ENCODE results near the gene BHMT2. TPM values are rescaled to one million over a fixed set of nuclear protein-coding genes. Genes with fewer than 3 reads are reported as not detected.

BHMT2 gene
- total RNA-seq: 7.9 TPM
- long read RNA-seq, transcript BHMT2-201 (8 exons, 2,050 nt): major isoform, 15 of 17 reads
- long read RNA-seq, partial matches to known transcripts: 2 of 17 reads
- long read RNA-seq, other reads (novel, unspliced or antisense): 0 of 17 reads

DNA sequence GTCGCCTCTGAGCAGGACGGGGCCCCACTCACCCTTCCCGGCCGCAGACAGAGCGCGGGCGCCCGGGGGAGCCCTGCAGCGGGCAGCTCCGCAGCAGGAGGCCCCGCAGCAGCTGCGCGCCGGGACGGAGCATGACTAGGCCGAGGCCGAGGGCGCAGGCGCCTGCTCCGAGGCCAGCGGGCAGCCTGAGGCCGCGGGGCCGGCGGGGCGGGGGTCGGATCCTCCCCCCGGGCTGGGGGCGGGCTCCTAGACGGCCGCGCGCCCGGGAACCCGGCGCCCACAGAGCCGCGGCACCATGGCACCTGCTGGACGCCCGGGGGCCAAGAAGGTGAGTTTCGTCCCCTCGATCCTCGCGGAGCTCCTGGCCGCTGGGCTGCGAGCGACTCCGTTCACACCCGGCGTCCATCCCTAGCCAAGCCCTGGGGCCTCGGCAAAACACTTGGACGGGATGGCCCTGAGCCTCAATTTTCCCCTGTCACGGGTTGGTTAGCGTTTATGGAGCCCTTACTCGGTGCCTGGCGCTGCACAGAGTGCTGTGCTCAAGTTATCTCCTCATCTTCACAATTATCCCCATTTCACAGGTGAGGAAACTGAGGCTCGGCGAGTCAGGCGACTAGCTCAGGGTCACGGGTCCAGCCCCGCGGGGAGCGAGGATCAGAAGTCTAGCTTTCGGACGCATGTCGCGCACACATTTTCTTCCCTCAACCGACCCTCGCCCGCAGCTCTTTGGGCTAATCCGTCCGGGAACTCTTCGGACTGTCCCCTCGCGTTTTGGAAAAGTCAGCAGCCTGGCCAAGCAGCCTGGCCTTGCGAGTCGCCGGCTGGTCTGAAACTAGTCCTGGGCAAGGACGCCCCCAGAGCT lies at the start of gene BHMT2, which contains the start of gene DMGDH:
Gene BHMT2 (plus strand): TSS at position 280 of the 862 bp plus-strand sequence. CDS start 16 bp downstream, at position 296.
Gene DMGDH (minus strand): TSS at position 187 of the 862 bp plus-strand sequence. CDS start 54 bp downstream, at position 133.
- Histone ChIP-seq H3K27ac (replicated peaks) (peak within 1 kb of the TSS; percentile 37), H3K27me3 (ENCODE audit: low read depth) (peaks cover 23% of the 10 kb centered on the region), H3K4me3 (peak within 1 kb of the TSS; percentile 65), H3K36me3 (no peaks in the 10 kb centered on the region), H3K4me1 (peaks cover 7% of the 10 kb centered on the region), H3K9me3 (replicated peaks) (peaks cover 12% of the 10 kb centered on the region)
- intact Hi-C loops (cut with micrococcal nuclease): no loop called here
- TF ChIP-seq, protein P1, sequence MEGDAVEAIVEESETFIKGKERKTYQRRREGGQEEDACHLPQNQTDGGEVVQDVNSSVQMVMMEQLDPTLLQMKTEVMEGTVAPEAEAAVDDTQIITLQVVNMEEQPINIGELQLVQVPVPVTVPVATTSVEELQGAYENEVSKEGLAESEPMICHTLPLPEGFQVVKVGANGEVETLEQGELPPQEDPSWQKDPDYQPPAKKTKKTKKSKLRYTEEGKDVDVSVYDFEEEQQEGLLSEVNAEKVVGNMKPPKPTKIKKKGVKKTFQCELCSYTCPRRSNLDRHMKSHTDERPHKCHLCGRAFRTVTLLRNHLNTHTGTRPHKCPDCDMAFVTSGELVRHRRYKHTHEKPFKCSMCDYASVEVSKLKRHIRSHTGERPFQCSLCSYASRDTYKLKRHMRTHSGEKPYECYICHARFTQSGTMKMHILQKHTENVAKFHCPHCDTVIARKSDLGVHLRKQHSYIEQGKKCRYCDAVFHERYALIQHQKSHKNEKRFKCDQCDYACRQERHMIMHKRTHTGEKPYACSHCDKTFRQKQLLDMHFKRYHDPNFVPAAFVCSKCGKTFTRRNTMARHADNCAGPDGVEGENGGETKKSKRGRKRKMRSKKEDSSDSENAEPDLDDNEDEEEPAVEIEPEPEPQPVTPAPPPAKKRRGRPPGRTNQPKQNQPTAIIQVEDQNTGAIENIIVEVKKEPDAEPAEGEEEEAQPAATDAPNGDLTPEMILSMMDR (IDR thresholded peaks at IDR 0.05; ENCODE audit: borderline replicate concordance): no peak
- peak; percentile 34 for DNase-seq

DNA sequence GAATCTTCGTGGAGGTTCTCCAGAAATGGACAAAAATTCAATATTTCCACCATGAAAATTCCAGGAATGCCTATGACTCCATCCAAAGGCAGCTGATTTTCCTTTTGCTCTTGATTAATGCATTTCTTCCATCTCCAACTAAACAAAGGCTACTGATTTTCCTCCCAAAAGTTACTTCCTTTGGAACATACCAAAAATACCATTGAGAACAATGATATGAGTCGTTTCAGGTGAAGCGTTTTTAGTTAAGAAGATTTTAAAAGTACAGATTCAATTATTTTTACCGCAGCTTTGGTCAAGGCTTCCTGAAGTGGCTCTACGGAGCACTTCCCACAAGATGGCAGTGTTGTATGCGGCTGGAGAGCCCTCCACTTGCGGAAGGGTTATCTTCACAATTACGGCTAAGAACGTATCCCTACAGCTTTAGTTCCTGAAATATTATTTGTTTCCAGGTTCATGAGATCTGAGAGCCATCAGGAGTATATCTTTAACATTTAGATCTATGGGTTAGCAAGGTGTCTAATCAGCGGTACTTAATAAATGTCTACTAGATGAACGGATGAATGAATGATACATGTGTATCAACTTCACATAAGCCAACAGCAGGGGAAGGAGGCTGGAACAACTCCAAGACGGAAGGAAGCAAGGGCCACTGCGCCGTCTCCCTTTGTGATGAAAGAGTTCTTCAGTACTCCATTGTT lies 48.6 kb upstream of the BHMT2 start:
- Histone ChIP-seq H3K9me3 (replicated peaks) (no peaks in the 10 kb centered on the region), H3K4me1 (peaks cover 11% of the 10 kb centered on the region), H3K36me3 (no peaks in the 10 kb centered on the region), H3K4me3 (peak overlapping the region; percentile 34), H3K27ac (replicated peaks) (no peak overlapping the region), H3K27me3 (ENCODE audit: low read depth) (peaks cover 6% of the 10 kb centered on the region)
- intact Hi-C loops (cut with micrococcal nuclease): loop anchor here (5.0 to 10.0 kb wide), 2 partner anchors 111 to 444 kb away; no protein-coding TSS in a partner anchor
- TF ChIP-seq, protein P1 (IDR thresholded peaks at IDR 0.05; ENCODE audit: borderline replicate concordance): peak; percentile 86
- DNase-seq: peak; percentile 29

DNA sequence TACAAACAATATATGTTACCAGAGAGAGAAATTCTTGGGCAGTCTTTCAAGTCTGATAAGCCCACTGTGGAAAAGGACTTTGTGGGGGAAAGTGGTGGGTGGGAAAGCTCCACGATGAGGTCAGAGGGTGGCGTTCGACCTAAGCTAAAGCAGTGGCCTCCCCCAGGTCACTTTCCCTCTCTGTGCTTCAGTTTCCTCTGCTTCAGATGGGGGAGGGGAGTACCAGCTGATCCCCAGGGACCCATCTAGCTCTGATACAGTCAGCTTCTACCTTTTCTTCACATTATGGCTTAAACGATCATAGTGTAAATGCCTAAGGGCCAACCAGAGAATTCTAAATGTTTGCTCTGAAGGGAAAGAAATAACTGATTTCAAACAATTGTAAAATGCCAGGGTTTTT lies 47.8 kb upstream of the BHMT2 start:
- Histone ChIP-seq H3K36me3 (no peaks in the 10 kb centered on the region), H3K27me3 (ENCODE audit: low read depth) (peaks cover 6% of the 10 kb centered on the region), H3K4me1 (peaks cover 11% of the 10 kb centered on the region), H3K27ac (replicated peaks) (no peak overlapping the region), H3K4me3 (no peak overlapping the region), H3K9me3 (replicated peaks) (no peaks in the 10 kb centered on the region)
- TF ChIP-seq, protein P1 (IDR thresholded peaks at IDR 0.05; ENCODE audit: borderline replicate concordance): no peak
- DNase-seq: no peak
- intact Hi-C loops (cut with micrococcal nuclease): loop anchor here (5.0 to 10.0 kb wide), 2 partner anchors 111 to 443 kb away; no protein-coding TSS in a partner anchor

DNA sequence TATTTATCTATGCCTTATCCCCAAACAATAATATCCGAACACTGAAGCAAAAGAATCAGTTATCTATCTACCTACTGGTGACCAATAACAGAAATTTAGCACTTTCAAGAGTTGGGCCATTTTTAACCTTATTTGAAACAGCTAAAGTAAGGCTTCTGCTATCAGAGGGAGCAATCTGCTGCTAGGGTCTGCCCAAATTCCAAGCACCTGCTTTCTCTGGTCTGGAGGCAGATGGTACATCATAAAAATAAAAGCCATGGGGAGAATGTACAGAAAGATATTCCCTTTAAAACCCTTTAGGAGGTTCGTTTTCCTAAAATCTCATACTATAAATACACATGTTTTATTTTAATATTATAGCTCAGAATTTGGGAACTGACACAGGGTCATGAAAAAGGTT lies 46.8 kb upstream of the BHMT2 start:
- H3K9me3 ChIP-seq (replicated peaks): no peaks in the 10 kb centered on the region
- intact Hi-C loops (cut with micrococcal nuclease): loop anchor here (5.0 to 10.0 kb wide), 2 partner anchors 110 to 442 kb away; no protein-coding TSS in a partner anchor
- TF ChIP-seq, protein P1 (IDR thresholded peaks at IDR 0.05; ENCODE audit: borderline replicate concordance): no peak
- no peak for DNase-seq
- H3K4me3 ChIP-seq: no peak overlapping the region
- H3K27me3 ChIP-seq (ENCODE audit: low read depth): peaks cover 6% of the 10 kb centered on the region
- no peak overlapping the region for H3K27ac ChIP-seq (replicated peaks)
- H3K4me1 ChIP-seq: peaks cover 11% of the 10 kb centered on the region
- no peaks in the 10 kb centered on the region for H3K36me3 ChIP-seq

- H3K9me3 ChIP-seq (replicated peaks): no peaks in the 10 kb centered on the region
- intact Hi-C loops (cut with micrococcal nuclease): loop anchor here (5.0 to 10.0 kb wide), 2 partner anchors 109 to 441 kb away; no protein-coding TSS in a partner anchor
- DNase-seq: no peak
- TF ChIP-seq, protein P1 (IDR thresholded peaks at IDR 0.05; ENCODE audit: borderline replicate concordance): no peak
- H3K27ac ChIP-seq (replicated peaks): no peak overlapping the region
- H3K4me1 ChIP-seq: peaks cover 11% of the 10 kb centered on the region
- peaks cover 6% of the 10 kb centered on the region for H3K27me3 ChIP-seq (ENCODE audit: low read depth)
- no peak overlapping the region for H3K4me3 ChIP-seq
- no peaks in the 10 kb centered on the region for H3K36me3 ChIP-seq
Measured at GRCh38 chr5:79023348-79023747, 46.2 kb upstream of the BHMT2 start.
